HepG2 (cell line): Measurements from ENCODE around the gene ZER1. TPM values are rescaled to one million over a fixed set of nuclear protein-coding genes. Genes with fewer than 3 reads are reported as not detected.

Source experiments
- CBX5 ChIP-seq: sonication (generic); formaldehyde crosslinking; IDR thresholded peaks from 2 replicates; pipeline ENCODE4 v1.4.0; 2020; ENCODE audit warnings: missing genetic modification reagents, borderline replicate concordance
- CHD4 ChIP-seq: fragments of 200-600 bp; sonication (generic); IDR thresholded peaks from 2 replicates; pipeline ENCODE4 v1.7.0; 2017; ENCODE audit warnings: mild to moderate bottlenecking, low read length, borderline replicate concordance
- MAF1 ChIP-seq: sonication (generic); formaldehyde crosslinking; IDR thresholded peaks from 2 replicates; pipeline ENCODE4 v1.5.0; 2020; ENCODE audit warnings: missing genetic modification reagents, borderline replicate concordance
- PATZ1 ChIP-seq: sonication (generic); formaldehyde crosslinking; IDR thresholded peaks from 2 replicates; pipeline ENCODE4 v1.4.0; 2020; ENCODE audit warnings: missing genetic modification reagents
- PHF8 ChIP-seq: sonication (generic); formaldehyde crosslinking; IDR thresholded peaks from 2 replicates; pipeline ENCODE4 v1.5.0; 2020; ENCODE audit warnings: missing genetic modification reagents
- PREB ChIP-seq: sonication (generic); formaldehyde crosslinking; IDR thresholded peaks from 2 replicates; pipeline ENCODE4 v1.4.0; 2020; ENCODE audit warnings: missing genetic modification reagents
- RBFOX2 ChIP-seq: fragments of 200-400 bp; formaldehyde crosslinking; IDR thresholded peaks from 2 replicates; pipeline ENCODE4 v1.6.1; 2017; ENCODE audit warnings: low read depth, mild to moderate bottlenecking, low read length
- SP140L ChIP-seq: sonication (generic); formaldehyde crosslinking; IDR thresholded peaks from 2 replicates; pipeline ENCODE4 v1.4.0; 2020; ENCODE audit warnings: missing genetic modification reagents, borderline replicate concordance
- TARDBP ChIP-seq: sonication (generic); formaldehyde crosslinking; IDR thresholded peaks from 2 replicates; pipeline ENCODE4 v1.8.0; 2022; ENCODE audit warnings: mild to moderate bottlenecking, missing genetic modification reagents
- TFDP1 ChIP-seq: IDR thresholded peaks from 2 replicates; pipeline ENCODE4 v1.6.1; 2016; ENCODE audit warnings: missing compliant biosample characterization, missing genetic modification reagents, borderline replicate concordance
- THAP11 ChIP-seq: IDR thresholded peaks from 2 replicates; pipeline ENCODE4 v1.6.1; 2016; ENCODE audit warnings: missing biosample characterization, missing genetic modification reagents
- WIZ ChIP-seq: sonication (generic); formaldehyde crosslinking; IDR thresholded peaks from 2 replicates; pipeline ENCODE4 v1.5.1; 2020; ENCODE audit warnings: mild to moderate bottlenecking, missing genetic modification reagents
- ZBTB33 ChIP-seq: sonication (generic); formaldehyde crosslinking; IDR thresholded peaks from 2 replicates; pipeline ENCODE4 v1.4.0; 2020; ENCODE audit warnings: missing genetic modification reagents
- ZFP91 ChIP-seq: sonication (generic); formaldehyde crosslinking; IDR thresholded peaks from 2 replicates; pipeline ENCODE4 v1.9.0; 2022; ENCODE audit warnings: missing genetic modification reagents, mild to moderate bottlenecking, borderline replicate concordance
- ZNF331 ChIP-seq: sonication (generic); formaldehyde crosslinking; IDR thresholded peaks from 2 replicates; pipeline ENCODE4 v1.4.0; 2020; ENCODE audit warnings: missing genetic modification reagents
- ZNF337 ChIP-seq: sonication (generic); formaldehyde crosslinking; IDR thresholded peaks from 2 replicates; pipeline ENCODE4 v1.5.1; 2020; ENCODE audit warnings: missing genetic modification reagents, low read depth, mild to moderate bottlenecking, borderline replicate concordance
- ZNF354B ChIP-seq: sonication (generic); formaldehyde crosslinking; IDR thresholded peaks from 2 replicates; pipeline ENCODE4 v1.8.0; 2022; ENCODE audit warnings: mild to moderate bottlenecking, missing genetic modification reagents
- ZNF709 ChIP-seq: sonication (generic); formaldehyde crosslinking; IDR thresholded peaks from 2 replicates; pipeline ENCODE4 v1.5.0; 2020; ENCODE audit warnings: mild to moderate bottlenecking, missing genetic modification reagents
- polyA plus RNA-seq, 8 experiments: library from polyadenylated mRNA; depleted of rRNA in 3 of 8; stranded (reverse) in 7 of 8; unstranded in 1 of 8; fragments of >200 nt; fragmentation: Illumina TruSeq in 4 of 8; extraction: Trizol in 4 of 8; gene quantifications; 2 replicates each; pipeline versions ENCODE4 v1.2.1 to v1.2.3, GENCODE V29; 2011 to 2016; ENCODE audit warnings: low read depth in 4 of 8, missing spikeins in 1 of 8, mixed read lengths in 1 of 8; ENCODE audit not compliant: insufficient read depth in 1 of 8
- total RNA-seq, 5 experiments: library from RNA; depleted of rRNA; stranded (reverse); fragments of >200 nt; fragmentation: Illumina TruSeq; extraction: Trizol; gene quantifications; 2 replicates each; pipeline ENCODE4 v1.2.3, GENCODE V29; 2016; ENCODE audit warnings: low read depth in 1 of 5

ZER1 gene
- total and polyA plus RNA-seq, 2 of the 13 experiments (the other 11 are each of a cell fraction or from before 2014, with no cell fraction given), result 7.7 to 40.0 TPM

GRCh38 chr9:128688501-128689292 is 83.0 kb downstream of the ZER1 start, which contains the start of gene SET (continued):
- TF ChIP-seq ZNF331 (0 out of 2 replicates have a peak, but pooled peaks have one; percentile 4), ZBTB33 (CRISPR knock-in tag) (peak; percentile 9; the same call in 1 of the 2 replicates), SP140L (CRISPR knock-in tag) (no peak), ZNF354B (no peak), PHF8 (CRISPR knock-in tag) (peak; percentile 81), TARDBP (CRISPR knock-in tag) (peak; percentile 58; the same call in 1 of the 2 replicates), TFDP1 (peak; percentile 85), ZFP91 (CRISPR knock-in tag) (peak; percentile 62; the same call in 1 of the 2 replicates), THAP11 (CRISPR knock-in tag) (peak; percentile 32; the same call in 1 of the 2 replicates), WIZ (CRISPR knock-in tag) (no peak), RBFOX2 (peak; percentile 94), MAF1 (CRISPR knock-in tag) (peak; percentile 47; the same call in 1 of the 2 replicates), CHD4 (peak; percentile 56; the same call in 1 of the 2 replicates), PREB (no peak), ZNF337 (CRISPR knock-in tag) (no peak), ZNF709 (CRISPR knock-in tag) (peak; percentile 39; the same call in 1 of the 2 replicates), PATZ1 (CRISPR knock-in tag) (peak; percentile 67; the same call in 1 of the 2 replicates), CBX5 (CRISPR knock-in tag) (peak; percentile 17; the same call in 1 of the 2 replicates)
